ENCODE data around the gene MSGN1.

The MSGN1 gene

DNA sequence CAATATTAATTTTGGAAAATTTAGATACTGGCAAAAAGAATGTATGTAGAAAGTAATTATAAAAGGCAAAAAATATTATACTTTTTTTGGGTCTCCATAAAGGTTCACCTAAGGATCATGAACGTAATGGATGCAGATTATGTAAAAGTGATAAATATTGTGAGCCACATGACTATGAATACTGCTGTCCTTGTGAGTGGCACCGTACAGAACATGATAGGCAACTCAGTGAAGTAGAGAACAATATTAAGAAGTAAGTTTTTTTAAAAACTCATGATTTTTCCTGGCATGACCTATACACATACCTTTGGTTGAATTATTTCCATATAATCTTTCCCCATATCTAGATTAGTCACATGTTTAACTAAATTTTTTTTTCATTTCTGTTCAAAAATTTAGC, 43.7 kb upstream of the MSGN1 start (continued):
- TF ChIP-seq, protein P1, sequence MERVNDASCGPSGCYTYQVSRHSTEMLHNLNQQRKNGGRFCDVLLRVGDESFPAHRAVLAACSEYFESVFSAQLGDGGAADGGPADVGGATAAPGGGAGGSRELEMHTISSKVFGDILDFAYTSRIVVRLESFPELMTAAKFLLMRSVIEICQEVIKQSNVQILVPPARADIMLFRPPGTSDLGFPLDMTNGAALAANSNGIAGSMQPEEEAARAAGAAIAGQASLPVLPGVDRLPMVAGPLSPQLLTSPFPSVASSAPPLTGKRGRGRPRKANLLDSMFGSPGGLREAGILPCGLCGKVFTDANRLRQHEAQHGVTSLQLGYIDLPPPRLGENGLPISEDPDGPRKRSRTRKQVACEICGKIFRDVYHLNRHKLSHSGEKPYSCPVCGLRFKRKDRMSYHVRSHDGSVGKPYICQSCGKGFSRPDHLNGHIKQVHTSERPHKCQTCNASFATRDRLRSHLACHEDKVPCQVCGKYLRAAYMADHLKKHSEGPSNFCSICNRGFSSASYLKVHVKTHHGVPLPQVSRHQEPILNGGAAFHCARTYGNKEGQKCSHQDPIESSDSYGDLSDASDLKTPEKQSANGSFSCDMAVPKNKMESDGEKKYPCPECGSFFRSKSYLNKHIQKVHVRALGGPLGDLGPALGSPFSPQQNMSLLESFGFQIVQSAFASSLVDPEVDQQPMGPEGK (CRISPR knock-in tag; IDR thresholded peaks at IDR 0.05; ENCODE audit: borderline replicate concordance): no peak
- TF ChIP-seq TOX (CRISPR knock-in tag; IDR thresholded peaks at IDR 0.05; ENCODE audit: borderline replicate concordance): no peak

DNA sequence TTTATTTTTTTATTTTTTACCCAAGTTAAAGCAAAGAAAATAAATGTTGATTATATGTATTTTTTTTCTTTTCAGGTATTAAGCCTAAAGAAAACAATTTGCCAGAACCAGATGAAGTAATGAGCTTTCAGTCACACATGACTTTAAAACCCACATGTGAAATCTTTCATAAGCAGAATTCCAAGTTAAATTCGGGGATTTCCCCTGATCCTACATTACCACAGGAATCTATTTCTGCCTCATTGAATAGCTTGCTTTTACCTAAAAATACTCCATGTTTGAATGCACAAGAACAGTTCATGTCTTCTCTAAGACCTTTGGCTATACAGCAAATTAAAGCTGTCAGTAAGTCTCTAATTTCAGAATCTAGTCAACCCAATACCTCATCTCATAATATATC, 35.7 kb upstream of the MSGN1 start:
- ATAC-seq: no peak
- no peak for TF ChIP-seq ZFP3 (CRISPR knock-in tag; IDR thresholded peaks at IDR 0.05)
- TF ChIP-seq TCF4 (CRISPR knock-in tag; IDR thresholded peaks at IDR 0.05; ENCODE audit: borderline replicate concordance): no peak

DNA sequence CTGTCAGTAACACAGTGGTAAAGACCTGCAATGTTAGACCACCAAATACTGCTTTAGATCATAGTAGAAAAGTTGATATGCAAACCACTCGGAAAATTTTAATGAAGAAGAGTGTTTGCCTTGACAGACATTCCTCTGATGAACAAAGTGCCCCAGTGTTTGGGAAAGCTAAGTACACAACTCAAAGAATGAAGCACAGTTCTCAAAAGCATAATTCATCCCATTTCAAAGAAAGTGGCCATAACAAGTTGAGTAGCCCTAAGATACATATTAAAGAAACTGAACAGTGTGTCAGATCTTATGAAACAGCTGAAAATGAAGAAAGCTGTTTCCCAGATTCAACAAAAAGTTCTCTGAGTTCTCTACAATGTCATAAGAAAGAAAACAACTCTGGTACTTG, 34.8 kb upstream of the MSGN1 start:
- TF ChIP-seq CSDC2 (CRISPR knock-in tag; IDR thresholded peaks at IDR 0.05) (no peak), ARNTL (CRISPR knock-in tag; IDR thresholded peaks at IDR 0.05; ENCODE audit: borderline replicate concordance, low read depth) (no peak), BACH2 (CRISPR knock-in tag; IDR thresholded peaks at IDR 0.05; ENCODE audit: borderline replicate concordance) (no peak), ZNF70 (CRISPR knock-in tag; IDR thresholded peaks at IDR 0.05) (no peak), ZFP3 (CRISPR knock-in tag; IDR thresholded peaks at IDR 0.05) (no peak), ZNF8 (CRISPR knock-in tag; IDR thresholded peaks at IDR 0.05) (no peak), ZNF565 (CRISPR knock-in tag; conservative IDR thresholded peaks at IDR 0.05; ENCODE audit: low read depth) (no peak), TCF4 (CRISPR knock-in tag; IDR thresholded peaks at IDR 0.05; ENCODE audit: borderline replicate concordance) (no peak), ZC3H10 (CRISPR knock-in tag; IDR thresholded peaks at IDR 0.05) (no peak), PPARA (CRISPR knock-in tag; IDR thresholded peaks at IDR 0.05; ENCODE audit: borderline replicate concordance) (no peak), GLIS3 (CRISPR knock-in tag; IDR thresholded peaks at IDR 0.05) (no peak)
- TF ChIP-seq, protein P2, sequence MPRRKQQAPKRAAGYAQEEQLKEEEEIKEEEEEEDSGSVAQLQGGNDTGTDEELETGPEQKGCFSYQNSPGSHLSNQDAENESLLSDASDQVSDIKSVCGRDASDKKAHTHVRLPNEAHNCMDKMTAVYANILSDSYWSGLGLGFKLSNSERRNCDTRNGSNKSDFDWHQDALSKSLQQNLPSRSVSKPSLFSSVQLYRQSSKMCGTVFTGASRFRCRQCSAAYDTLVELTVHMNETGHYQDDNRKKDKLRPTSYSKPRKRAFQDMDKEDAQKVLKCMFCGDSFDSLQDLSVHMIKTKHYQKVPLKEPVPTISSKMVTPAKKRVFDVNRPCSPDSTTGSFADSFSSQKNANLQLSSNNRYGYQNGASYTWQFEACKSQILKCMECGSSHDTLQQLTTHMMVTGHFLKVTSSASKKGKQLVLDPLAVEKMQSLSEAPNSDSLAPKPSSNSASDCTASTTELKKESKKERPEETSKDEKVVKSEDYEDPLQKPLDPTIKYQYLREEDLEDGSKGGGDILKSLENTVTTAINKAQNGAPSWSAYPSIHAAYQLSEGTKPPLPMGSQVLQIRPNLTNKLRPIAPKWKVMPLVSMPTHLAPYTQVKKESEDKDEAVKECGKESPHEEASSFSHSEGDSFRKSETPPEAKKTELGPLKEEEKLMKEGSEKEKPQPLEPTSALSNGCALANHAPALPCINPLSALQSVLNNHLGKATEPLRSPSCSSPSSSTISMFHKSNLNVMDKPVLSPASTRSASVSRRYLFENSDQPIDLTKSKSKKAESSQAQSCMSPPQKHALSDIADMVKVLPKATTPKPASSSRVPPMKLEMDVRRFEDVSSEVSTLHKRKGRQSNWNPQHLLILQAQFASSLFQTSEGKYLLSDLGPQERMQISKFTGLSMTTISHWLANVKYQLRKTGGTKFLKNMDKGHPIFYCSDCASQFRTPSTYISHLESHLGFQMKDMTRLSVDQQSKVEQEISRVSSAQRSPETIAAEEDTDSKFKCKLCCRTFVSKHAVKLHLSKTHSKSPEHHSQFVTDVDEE (CRISPR knock-in tag; IDR thresholded peaks at IDR 0.05): no peak
- TF ChIP-seq, protein P3, sequence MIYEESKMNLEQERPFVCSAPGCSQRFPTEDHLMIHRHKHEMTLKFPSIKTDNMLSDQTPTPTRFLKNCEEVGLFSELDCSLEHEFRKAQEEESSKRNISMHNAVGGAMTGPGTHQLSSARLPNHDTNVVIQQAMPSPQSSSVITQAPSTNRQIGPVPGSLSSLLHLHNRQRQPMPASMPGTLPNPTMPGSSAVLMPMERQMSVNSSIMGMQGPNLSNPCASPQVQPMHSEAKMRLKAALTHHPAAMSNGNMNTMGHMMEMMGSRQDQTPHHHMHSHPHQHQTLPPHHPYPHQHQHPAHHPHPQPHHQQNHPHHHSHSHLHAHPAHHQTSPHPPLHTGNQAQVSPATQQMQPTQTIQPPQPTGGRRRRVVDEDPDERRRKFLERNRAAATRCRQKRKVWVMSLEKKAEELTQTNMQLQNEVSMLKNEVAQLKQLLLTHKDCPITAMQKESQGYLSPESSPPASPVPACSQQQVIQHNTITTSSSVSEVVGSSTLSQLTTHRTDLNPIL (CRISPR knock-in tag; IDR thresholded peaks at IDR 0.05; ENCODE audit: low read depth): no peak
- TF ChIP-seq, protein P4, sequence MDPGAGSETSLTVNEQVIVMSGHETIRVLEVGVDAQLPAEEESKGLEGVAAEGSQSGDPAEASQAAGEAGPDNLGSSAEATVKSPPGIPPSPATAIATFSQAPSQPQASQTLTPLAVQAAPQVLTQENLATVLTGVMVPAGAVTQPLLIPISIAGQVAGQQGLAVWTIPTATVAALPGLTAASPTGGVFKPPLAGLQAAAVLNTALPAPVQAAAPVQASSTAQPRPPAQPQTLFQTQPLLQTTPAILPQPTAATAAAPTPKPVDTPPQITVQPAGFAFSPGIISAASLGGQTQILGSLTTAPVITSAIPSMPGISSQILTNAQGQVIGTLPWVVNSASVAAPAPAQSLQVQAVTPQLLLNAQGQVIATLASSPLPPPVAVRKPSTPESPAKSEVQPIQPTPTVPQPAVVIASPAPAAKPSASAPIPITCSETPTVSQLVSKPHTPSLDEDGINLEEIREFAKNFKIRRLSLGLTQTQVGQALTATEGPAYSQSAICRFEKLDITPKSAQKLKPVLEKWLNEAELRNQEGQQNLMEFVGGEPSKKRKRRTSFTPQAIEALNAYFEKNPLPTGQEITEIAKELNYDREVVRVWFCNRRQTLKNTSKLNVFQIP (CRISPR knock-in tag; IDR thresholded peaks at IDR 0.05; ENCODE audit: borderline replicate concordance, low read depth): no peak
- ATAC-seq: no peak

DNA sequence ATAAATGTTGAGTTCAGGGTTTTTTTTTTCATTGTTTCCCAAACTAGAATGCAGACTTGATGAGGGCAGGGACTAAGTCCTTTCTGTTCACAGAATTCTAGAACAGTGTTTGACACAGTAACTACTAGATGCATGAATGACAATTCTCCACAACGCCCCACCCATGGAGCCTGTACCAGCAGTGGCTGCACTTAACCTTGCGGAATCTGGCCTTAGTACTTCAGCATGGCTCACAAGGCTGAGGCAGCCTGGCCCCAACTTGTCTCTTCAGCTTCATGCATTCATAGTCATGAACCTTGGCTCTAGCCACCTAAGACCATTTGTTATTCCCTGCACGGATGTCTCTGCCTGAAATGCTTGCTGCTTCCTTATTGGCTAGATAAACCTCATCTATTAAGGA, 29.5 kb upstream of the MSGN1 start:
- no peak for ATAC-seq
- TF ChIP-seq ISL1 (CRISPR knock-in tag; IDR thresholded peaks at IDR 0.05): no peak
- TF ChIP-seq TOX (CRISPR knock-in tag; IDR thresholded peaks at IDR 0.05; ENCODE audit: borderline replicate concordance): no peak
- no peak for TF ChIP-seq TCF4 (CRISPR knock-in tag; IDR thresholded peaks at IDR 0.05; ENCODE audit: borderline replicate concordance)
- TF ChIP-seq PPARA (CRISPR knock-in tag; IDR thresholded peaks at IDR 0.05; ENCODE audit: borderline replicate concordance): no peak
- TF ChIP-seq BACH2 (CRISPR knock-in tag; IDR thresholded peaks at IDR 0.05; ENCODE audit: borderline replicate concordance): no peak
- TF ChIP-seq, protein P3 (CRISPR knock-in tag; IDR thresholded peaks at IDR 0.05; ENCODE audit: low read depth): no peak
- no peak for TF ChIP-seq ESRRG (CRISPR knock-in tag; IDR thresholded peaks at IDR 0.05)
- TF ChIP-seq, protein P5, sequence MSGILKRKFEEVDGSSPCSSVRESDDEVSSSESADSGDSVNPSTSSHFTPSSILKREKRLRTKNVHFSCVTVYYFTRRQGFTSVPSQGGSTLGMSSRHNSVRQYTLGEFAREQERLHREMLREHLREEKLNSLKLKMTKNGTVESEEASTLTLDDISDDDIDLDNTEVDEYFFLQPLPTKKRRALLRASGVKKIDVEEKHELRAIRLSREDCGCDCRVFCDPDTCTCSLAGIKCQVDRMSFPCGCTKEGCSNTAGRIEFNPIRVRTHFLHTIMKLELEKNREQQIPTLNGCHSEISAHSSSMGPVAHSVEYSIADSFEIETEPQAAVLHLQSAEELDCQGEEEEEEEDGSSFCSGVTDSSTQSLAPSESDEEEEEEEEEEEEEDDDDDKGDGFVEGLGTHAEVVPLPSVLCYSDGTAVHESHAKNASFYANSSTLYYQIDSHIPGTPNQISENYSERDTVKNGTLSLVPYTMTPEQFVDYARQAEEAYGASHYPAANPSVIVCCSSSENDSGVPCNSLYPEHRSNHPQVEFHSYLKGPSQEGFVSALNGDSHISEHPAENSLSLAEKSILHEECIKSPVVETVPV (CRISPR knock-in tag; IDR thresholded peaks at IDR 0.05): no peak
- TF ChIP-seq ARNTL (CRISPR knock-in tag; IDR thresholded peaks at IDR 0.05; ENCODE audit: borderline replicate concordance, low read depth): no peak
- no peak for TF ChIP-seq ZFP3 (CRISPR knock-in tag; IDR thresholded peaks at IDR 0.05)
- no peak for TF ChIP-seq ZNF8 (CRISPR knock-in tag; IDR thresholded peaks at IDR 0.05)
